GM19372 (cell line): ENCODE measurements around the gene PCDHB3.
"Not testable (repeated sequence)": the region's sequence is repeated elsewhere in the genome, so short reads cannot be mapped to it uniquely, and the experiment has no call there.

Experiments used
- ATAC-seq: cut with Tn5 transposase; IDR thresholded peaks from one replicate; pipeline ENCODE4 v1.9.1; 2021; ENCODE audit warnings: mild to moderate bottlenecking, low read depth, moderate library complexity; ENCODE audit not compliant: unreplicated experiment

PCDHB3 gene

DNA sequence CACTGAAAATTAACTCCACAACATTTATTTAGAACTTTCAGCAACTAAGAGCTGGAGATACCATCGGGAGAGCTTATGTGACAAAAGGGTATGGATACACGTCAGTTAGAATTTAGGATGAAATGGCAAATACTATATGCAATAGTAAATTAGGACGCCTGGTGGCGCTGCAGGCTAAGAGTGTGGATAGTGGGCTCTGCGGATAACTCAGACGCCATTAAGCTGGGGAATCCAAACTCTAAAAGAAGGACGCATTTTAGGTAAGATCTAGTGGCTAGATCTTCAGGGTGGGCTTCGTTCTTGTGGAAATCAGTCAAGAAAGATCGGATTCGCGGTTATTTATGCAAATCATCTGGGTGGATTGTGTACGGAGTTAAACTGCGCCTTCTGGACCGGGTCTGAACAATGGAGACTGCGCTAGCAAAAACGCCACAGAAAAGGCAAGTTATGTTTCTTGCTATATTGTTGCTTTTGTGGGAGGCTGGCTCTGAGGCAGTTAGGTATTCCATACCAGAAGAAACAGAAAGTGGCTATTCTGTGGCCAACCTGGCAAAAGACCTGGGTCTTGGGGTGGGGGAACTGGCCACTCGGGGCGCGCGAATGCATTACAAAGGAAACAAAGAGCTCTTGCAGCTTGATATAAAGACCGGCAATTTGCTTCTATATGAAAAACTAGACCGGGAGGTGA lies 34.9 kb downstream of the PCDHB3 start, which contains the start of gene PCDHB5:
Gene PCDHB5 (plus strand): TSS at position 177 of the 688 bp plus-strand sequence. CDS start 229 bp downstream, at position 406.
- ATAC-seq = no peak

DNA sequence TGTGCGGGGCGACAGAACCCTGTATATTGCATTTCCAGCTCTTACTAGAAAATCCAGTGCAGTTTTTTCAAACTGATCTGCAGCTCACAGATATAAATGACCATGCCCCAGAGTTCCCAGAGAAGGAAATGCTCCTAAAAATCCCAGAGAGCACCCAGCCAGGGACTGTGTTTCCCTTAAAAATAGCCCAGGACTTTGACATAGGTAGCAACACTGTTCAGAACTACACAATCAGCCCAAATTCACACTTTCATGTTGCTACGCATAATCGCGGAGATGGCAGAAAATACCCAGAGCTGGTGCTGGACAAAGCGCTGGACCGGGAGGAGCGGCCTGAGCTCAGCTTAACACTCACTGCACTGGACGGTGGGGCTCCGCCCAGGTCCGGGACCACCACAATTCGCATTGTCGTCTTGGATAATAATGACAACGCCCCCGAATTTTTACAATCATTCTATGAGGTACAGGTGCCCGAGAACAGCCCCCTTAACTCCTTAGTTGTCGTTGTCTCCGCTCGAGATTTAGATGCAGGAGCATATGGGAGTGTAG lies 35.5 kb downstream of the PCDHB3 start:
- ATAC-seq = no peak

DNA sequence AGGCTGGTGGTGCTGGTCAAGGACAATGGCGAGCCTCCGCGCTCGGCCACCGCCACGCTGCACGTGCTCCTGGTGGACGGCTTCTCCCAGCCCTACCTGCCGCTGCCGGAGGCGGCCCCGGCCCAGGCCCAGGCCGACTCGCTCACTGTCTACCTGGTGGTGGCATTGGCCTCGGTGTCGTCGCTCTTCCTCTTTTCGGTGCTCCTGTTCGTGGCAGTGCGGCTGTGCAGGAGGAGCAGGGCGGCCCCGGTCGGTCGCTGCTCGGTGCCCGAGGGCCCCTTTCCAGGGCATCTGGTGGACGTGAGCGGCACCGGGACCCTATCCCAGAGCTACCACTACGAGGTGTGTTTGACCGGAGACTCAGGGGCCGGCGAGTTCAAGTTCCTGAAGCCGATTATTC lies 37.1 kb downstream of the PCDHB3 start:
- not testable (repeated sequence) for ATAC-seq

DNA sequence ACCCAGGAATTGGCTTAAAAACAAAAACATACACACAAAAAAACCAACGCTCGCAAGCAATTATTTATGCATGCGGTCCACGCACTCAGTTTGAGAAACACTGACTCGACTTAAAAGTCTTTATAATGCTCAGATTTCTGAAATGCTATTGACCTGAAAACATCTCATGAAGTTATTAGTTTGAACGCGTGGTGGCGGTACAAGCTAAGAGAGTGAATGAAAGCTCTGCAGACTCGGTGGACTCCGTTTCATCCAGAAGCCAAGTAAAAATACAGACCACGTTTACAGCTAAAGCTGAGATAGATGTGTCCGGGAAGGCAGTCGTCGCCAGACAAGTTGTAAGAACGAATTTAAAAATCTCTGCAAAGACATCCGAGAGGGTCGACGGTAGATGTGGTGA lies 49.5 kb downstream of the PCDHB3 start, which contains the start of gene PCDHB6:
Gene PCDHB6 (plus strand): TSS at position 246 of the 400 bp plus-strand sequence. CDS start 201 bp downstream, outside the sequence.
- ATAC-seq = no peak

DNA sequence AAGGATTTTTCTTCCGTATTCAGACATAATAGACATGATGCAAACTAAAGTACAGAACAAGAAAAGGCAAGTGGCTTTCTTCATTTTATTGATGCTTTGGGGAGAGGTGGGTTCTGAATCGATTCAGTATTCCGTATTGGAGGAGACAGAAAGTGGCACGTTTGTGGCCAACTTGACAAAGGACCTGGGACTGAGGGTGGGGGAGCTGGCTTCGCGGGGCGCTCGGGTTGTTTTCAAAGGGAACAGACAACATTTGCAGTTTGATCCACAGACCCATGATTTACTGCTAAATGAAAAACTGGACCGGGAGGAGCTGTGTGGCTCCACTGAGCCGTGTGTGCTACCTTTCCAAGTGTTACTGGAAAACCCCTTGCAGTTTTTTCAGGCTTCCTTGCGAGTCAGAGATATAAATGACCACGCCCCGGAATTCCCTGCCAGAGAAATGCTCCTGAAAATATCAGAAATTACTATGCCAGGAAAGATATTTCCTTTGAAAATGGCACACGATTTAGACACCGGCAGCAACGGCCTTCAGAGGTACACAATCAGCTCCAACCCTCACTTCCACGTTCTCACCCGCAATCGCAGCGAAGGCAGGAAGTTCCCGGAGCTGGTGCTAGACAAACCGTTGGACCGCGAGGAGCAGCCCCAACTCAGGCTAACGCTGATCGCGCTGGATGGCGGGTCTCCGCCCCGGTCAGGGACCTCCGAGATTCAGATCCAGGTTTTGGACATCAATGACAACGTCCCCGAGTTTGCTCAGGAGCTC lies 50.1 kb downstream of the PCDHB3 start:
- no peak for ATAC-seq

DNA sequence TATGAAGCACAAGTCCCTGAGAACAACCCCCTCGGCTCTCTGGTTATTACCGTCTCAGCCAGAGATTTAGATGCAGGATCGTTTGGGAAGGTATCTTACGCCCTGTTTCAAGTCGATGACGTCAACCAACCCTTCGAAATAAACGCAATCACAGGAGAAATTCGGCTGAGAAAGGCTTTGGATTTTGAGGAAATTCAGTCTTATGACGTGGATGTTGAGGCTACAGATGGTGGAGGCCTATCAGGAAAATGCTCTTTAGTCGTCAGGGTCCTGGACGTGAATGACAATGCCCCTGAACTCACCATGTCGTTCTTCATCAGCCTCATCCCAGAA lies 50.7 kb downstream of the PCDHB3 start:
- ATAC-seq = no peak

DNA sequence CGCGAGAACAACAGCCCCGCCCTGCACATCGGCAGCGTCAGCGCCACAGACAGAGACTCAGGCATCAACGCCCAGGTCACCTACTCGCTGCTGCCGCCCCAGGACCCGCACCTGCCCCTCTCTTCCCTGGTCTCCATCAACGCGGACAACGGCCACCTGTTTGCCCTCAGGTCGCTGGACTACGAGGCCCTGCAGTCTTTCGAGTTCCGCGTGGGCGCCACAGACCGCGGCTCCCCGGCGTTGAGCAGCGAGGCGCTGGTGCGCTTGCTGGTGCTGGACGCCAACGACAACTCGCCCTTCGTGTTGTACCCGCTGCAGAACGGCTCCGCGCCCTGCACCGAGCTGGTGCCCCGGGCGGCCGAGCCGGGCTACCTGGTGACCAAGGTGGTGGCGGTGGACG lies 51.4 kb downstream of the PCDHB3 start:
- ATAC-seq = not testable (repeated sequence)

DNA sequence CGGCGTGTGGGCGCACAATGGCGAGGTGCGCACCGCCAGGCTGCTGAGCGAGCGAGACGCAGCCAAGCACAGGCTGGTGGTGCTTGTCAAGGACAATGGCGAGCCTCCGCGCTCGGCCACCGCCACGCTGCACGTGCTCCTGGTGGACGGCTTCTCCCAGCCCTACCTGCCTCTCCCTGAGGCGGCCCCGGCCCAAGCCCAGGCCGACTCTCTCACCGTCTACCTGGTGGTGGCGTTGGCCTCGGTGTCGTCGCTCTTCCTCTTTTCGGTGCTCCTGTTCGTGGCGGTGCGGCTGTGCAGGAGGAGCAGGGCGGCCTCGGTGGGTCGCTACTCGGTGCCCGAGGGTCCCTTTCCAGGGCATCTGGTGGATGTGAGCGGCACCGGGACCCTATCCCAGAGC lies 51.8 kb downstream of the PCDHB3 start:
- not testable (repeated sequence) for ATAC-seq
